OCI-LY3 (cell line): Measurements from ENCODE around the gene IPO4.
"Not testable (repeated sequence)": the region's sequence is repeated elsewhere in the genome, so short reads cannot be mapped to it uniquely, and the experiment has no call there.

Source experiments
- H2AFZ ChIP-seq: fragments of 200-600, 300-600 bp; shearing (Covaris generic); 2 replicates; pipeline ENCODE4 v1.6.0; 2014; ENCODE audit warnings: antibody characterized with exemption, low read depth, low read length
- H3K27ac ChIP-seq: fragments of 200-600, 300-600 bp; sonication (generic); 2 replicates; pipeline ENCODE4 v1.5.1; 2014; ENCODE audit warnings: mild to moderate bottlenecking, low read length, moderate library complexity, mixed read lengths
- H3K27me3 ChIP-seq: fragments of 200-600, 300-600 bp; sonication (generic); 2 replicates; pipeline ENCODE4 v1.6.1; 2014; ENCODE audit warnings: low read depth, low read length, mixed read lengths
- H3K36me3 ChIP-seq: fragments of 200-600, 300-600 bp; sonication (generic); replicated peaks from 2 replicates; pipeline ENCODE3; 2014; ENCODE audit warnings: low read depth, low read length, mixed read lengths
- H3K4me1 ChIP-seq: fragments of 300-600, 200-600 bp; sonication (generic); 2 replicates; pipeline ENCODE4 v1.6.1; 2014; ENCODE audit warnings: low read length, mixed read lengths
- H3K4me2 ChIP-seq: fragments of 200-600, 300-600 bp; sonication (generic); 2 replicates; pipeline ENCODE4 v1.6.1; 2014; ENCODE audit warnings: low read length, mixed read lengths
- H3K4me3 ChIP-seq: fragments of 300-600, 200-600 bp; sonication (generic); 2 replicates; pipeline ENCODE4 v1.5.1; 2014; ENCODE audit warnings: antibody characterized with exemption, mild to moderate bottlenecking, low read length, moderate library complexity
- H3K79me2 ChIP-seq: fragments of 300-600, 200-600 bp; shearing (Covaris generic); 2 replicates; pipeline ENCODE4 v1.6.1; 2014; ENCODE audit warnings: mild to moderate bottlenecking, low read length, mixed read lengths
- H3K9ac ChIP-seq: fragments of 300-600, 200-600 bp; shearing (Covaris generic); 2 replicates; pipeline ENCODE4 v1.6.0; 2014; ENCODE audit warnings: mild to moderate bottlenecking, low read length, moderate library complexity
- H3K9me3 ChIP-seq: fragments of 200-600, 300-600 bp; shearing (Covaris generic); 2 replicates; pipeline ENCODE4 v1.6.1; 2014; ENCODE audit warnings: low read length, mixed read lengths; ENCODE audit not compliant: insufficient read depth
- H4K20me1 ChIP-seq: fragments of 200-600, 300-600 bp; sonication (generic); 2 replicates; pipeline ENCODE4 v1.6.1; 2016; ENCODE audit warnings: low read length, mixed read lengths; ENCODE audit not compliant: insufficient read depth
- EZH2phosphoT487 ChIP-seq: fragments of 200-600 bp; shearing (Covaris generic); IDR thresholded peaks from 2 replicates; pipeline ENCODE4 v1.6.1; 2018; ENCODE audit warnings: antibody characterized with exemption, mixed run types, low read depth
- TF ChIP-seq, protein P1 (sequence below): fragments of 200-600, 300-600 bp; sonication (generic); IDR thresholded peaks from 2 replicates; pipeline ENCODE4 v1.5.1; 2014; ENCODE audit warnings: antibody characterized with exemption, low read length, low read depth

The IPO4 gene

DNA sequence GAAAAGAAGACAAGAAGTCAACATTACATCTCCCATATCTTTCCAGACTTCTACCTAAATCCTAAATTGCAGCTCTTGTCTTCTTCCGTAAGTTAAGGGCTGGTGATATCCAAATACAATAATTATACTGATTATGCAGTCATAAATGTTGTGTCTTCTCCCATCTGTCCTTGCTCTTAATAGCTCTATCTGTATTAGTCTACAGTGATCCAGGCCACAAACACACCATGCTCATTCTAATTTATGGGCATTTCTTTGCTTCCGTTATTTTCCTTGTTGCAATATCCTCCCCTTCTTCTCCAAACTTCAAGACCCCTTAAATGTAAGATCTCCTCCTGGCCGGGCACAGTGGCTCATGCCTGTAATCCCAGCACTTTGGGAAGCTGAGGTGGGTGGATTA lies 30.9 kb upstream of the IPO4 start:
- Histone ChIP-seq H3K4me3 (no peak overlapping the region), H3K27ac (no peak overlapping the region), H3K4me2 (no peak overlapping the region), H3K27me3 (no peaks in the 10 kb centered on the region), H2AFZ (no peak overlapping the region), H3K9ac (no peak overlapping the region), H3K4me1 (peaks cover 10% of the 10 kb centered on the region; the same call in 1 of the 2 replicates), H4K20me1 (no peaks in the 10 kb centered on the region), H3K36me3 (no peaks in the 10 kb centered on the region), H3K9me3 (no peaks in the 10 kb centered on the region), H3K79me2 (peaks cover 32% of the 10 kb centered on the region)
- no peak for TF ChIP-seq EZH2phosphoT487
- TF ChIP-seq, protein P1, sequence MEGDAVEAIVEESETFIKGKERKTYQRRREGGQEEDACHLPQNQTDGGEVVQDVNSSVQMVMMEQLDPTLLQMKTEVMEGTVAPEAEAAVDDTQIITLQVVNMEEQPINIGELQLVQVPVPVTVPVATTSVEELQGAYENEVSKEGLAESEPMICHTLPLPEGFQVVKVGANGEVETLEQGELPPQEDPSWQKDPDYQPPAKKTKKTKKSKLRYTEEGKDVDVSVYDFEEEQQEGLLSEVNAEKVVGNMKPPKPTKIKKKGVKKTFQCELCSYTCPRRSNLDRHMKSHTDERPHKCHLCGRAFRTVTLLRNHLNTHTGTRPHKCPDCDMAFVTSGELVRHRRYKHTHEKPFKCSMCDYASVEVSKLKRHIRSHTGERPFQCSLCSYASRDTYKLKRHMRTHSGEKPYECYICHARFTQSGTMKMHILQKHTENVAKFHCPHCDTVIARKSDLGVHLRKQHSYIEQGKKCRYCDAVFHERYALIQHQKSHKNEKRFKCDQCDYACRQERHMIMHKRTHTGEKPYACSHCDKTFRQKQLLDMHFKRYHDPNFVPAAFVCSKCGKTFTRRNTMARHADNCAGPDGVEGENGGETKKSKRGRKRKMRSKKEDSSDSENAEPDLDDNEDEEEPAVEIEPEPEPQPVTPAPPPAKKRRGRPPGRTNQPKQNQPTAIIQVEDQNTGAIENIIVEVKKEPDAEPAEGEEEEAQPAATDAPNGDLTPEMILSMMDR = no peak

DNA sequence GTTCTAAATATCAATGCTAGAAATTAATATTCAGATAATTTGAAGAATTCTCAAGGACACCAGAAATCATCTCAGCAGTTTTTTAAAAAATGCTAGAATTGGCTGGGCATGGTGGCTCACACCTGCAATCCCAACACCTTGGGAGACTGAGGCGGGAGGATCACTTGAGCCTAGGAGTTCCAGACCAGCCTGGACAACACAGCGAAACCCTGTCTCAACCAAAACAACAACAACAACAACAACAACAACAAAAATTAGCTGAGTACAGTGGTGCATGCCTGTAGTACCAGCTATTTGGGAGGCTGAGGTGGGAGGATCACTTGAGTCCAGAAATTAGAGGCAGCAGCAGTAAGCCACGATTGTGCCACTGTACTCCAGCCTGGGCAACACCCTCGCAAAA lies 30.5 kb upstream of the IPO4 start:
- H3K9ac ChIP-seq = no peak overlapping the region

DNA sequence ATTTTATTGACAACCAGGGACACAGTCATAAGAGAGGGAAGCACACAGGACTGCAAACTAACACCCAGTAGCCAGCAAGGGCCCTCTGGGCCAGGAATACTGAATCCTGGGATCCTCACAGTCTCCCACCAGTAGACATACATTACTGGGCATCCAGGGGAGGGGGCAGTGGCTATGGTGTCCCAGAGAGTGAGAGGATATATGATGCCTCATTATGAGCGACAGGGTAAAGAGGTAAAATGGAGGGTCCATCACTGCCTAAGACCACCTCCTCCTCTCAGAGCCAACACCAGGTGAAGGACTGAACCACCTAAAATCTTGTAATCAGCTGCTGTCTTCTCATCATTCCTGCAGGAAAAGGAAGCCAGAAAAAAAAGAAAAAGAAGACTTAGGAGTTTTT lies 28.3 kb upstream of the IPO4 start:
- not testable (repeated sequence) for H3K36me3 ChIP-seq, H3K27ac ChIP-seq, H4K20me1 ChIP-seq, H3K4me2 ChIP-seq, H3K9ac ChIP-seq, H3K27me3 ChIP-seq, H2AFZ ChIP-seq, H3K4me3 ChIP-seq, H3K9me3 ChIP-seq
- Histone ChIP-seq H3K79me2 (peaks cover 27% of the 10 kb centered on the region), H3K4me1 (peaks cover 20% of the 10 kb centered on the region)

More for the DNA sequence above, 30.5 kb upstream of the IPO4 start:
- H2AFZ ChIP-seq = no peak overlapping the region
- no peak for TF ChIP-seq EZH2phosphoT487
- TF ChIP-seq, protein P1 = no peak
- H4K20me1 ChIP-seq = no peaks in the 10 kb centered on the region
- no peak overlapping the region for H3K4me2 ChIP-seq
- peaks cover 14% of the 10 kb centered on the region for H3K4me1 ChIP-seq
- H3K36me3 ChIP-seq = no peaks in the 10 kb centered on the region
- H3K4me3 ChIP-seq = no peak overlapping the region
- H3K27ac ChIP-seq = no peak overlapping the region
- H3K27me3 ChIP-seq = no peaks in the 10 kb centered on the region
- peaks cover 27% of the 10 kb centered on the region for H3K79me2 ChIP-seq
- no peaks in the 10 kb centered on the region for H3K9me3 ChIP-seq

DNA sequence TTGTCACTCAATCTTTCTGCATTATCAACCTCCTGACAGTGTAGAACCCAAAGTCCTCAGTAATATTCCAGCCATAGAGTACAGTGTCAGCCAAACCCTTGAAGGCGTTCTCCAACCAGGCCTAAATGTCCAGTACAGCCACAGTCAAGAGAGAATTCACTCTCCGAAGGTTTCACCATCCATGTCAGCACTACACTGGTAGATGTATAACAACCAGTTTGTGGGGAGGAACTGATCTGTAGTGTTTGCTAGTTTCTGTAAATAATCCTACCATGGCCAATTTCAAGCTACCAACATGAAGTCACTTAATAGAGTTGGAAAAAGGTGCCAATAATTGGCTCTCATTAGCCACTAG lies 27.7 kb upstream of the IPO4 start:
- no peak overlapping the region for H3K27ac ChIP-seq
- H4K20me1 ChIP-seq = no peaks in the 10 kb centered on the region
- no peak overlapping the region for H2AFZ ChIP-seq
- peaks cover 20% of the 10 kb centered on the region for H3K4me1 ChIP-seq
- no peaks in the 10 kb centered on the region for H3K36me3 ChIP-seq
- H3K4me3 ChIP-seq = peak overlapping the region; percentile 98
- H3K27me3 ChIP-seq = no peaks in the 10 kb centered on the region
- no peaks in the 10 kb centered on the region for H3K9me3 ChIP-seq
- no peak overlapping the region for H3K9ac ChIP-seq
- H3K79me2 ChIP-seq = peaks cover 24% of the 10 kb centered on the region
- no peak for TF ChIP-seq EZH2phosphoT487
- TF ChIP-seq, protein P1 = no peak
- peak overlapping the region; percentile 71 for H3K4me2 ChIP-seq
